Epithelial cell of esophagus (primary cell): ENCODE results near the gene TSSC4.

Experiments
- DNase-seq: peaks from one replicate; pipeline ENCODE4 v3.0.0; 2010; ENCODE audit warnings: low read depth
- H3K4me3 ChIP-seq: 2 replicates; pipeline ENCODE4 v1.5.1; 2011; ENCODE audit warnings: mild to moderate bottlenecking, low read length, control low read depth
- TF ChIP-seq, protein P1 (sequence below): IDR thresholded peaks from 2 replicates; pipeline ENCODE4 v1.5.1; 2011; ENCODE audit warnings: low read depth, mild to moderate bottlenecking, low read length, control low read depth, inconsistent platforms; ENCODE audit not compliant: insufficient read depth; ENCODE audit errors: missing control alignments

Gene TSSC4

DNA sequence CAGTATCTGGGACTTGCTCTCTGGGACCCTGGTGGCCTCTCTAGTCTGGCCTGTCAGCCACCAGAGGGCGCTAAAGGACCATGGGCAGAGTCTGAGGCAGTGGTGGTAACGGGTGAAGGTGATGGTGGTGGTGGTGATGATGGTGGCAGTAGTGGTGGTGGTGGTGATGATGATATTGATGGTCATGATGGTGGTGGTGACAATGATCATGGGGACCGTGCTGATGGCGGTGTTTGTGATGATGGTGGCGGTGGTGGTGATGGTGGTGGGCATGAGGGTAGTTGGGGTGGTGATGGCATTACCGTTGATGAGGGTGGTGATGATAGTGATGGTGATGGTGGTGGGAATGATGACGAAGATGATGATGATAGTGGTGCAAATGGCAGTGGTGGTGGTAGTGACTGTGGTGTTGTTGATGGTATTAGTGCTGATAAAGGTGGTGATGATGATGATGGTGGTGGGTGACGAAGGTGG is 27.8 kb downstream of the TSSC4 start:
- TF ChIP-seq, protein P1, sequence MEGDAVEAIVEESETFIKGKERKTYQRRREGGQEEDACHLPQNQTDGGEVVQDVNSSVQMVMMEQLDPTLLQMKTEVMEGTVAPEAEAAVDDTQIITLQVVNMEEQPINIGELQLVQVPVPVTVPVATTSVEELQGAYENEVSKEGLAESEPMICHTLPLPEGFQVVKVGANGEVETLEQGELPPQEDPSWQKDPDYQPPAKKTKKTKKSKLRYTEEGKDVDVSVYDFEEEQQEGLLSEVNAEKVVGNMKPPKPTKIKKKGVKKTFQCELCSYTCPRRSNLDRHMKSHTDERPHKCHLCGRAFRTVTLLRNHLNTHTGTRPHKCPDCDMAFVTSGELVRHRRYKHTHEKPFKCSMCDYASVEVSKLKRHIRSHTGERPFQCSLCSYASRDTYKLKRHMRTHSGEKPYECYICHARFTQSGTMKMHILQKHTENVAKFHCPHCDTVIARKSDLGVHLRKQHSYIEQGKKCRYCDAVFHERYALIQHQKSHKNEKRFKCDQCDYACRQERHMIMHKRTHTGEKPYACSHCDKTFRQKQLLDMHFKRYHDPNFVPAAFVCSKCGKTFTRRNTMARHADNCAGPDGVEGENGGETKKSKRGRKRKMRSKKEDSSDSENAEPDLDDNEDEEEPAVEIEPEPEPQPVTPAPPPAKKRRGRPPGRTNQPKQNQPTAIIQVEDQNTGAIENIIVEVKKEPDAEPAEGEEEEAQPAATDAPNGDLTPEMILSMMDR = peak; percentile 93
- peak; percentile 51 for DNase-seq
- no peak overlapping the region for H3K4me3 ChIP-seq

DNA sequence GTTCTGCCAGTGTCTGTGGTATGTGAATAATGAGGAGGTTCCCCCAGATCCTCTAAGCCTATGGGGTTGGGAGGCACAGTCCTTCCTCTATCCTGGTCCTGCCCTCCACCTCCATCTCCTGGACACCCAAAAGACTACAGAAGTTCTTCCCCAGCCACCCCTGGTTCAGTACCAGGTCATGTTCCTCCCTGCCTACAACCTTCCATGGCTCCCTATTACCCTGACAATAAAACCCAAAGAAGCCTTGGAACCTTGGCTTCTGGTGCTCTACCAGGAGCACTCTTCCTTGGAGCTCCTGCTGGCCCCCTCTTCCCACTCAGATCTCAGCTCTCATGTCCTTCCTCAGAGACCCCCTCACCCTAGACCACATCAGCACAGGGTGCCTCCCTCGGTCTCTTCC is 30.8 kb downstream of the TSSC4 start:
- TF ChIP-seq, protein P1 = no peak
- H3K4me3 ChIP-seq = no peak overlapping the region
- DNase-seq = no peak

DNA sequence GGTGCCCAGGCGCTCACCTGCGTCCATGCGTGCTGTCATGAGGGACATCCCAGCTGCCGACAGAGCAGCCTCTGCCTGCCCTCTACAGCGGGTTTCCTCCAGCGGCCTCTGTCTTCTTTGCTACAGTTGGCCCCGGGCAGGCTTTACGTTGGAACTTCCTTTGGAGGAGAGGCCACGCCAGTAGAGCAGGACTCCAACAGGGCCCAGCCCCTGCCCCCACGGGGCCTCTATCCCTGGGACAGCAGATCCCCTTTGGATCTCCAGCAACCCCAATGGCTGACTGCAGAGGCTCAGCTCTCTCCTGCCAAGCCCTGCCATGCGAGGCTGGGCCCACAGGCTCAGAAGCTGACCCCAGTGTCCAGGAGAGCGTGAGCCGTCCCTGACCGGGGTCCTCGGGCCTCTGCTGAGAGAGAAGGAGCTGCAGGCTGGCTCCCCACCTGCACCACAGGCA is 31.6 kb downstream of the TSSC4 start:
- TF ChIP-seq, protein P1 = no peak
- DNase-seq = no peak
- H3K4me3 ChIP-seq = no peak overlapping the region

DNA sequence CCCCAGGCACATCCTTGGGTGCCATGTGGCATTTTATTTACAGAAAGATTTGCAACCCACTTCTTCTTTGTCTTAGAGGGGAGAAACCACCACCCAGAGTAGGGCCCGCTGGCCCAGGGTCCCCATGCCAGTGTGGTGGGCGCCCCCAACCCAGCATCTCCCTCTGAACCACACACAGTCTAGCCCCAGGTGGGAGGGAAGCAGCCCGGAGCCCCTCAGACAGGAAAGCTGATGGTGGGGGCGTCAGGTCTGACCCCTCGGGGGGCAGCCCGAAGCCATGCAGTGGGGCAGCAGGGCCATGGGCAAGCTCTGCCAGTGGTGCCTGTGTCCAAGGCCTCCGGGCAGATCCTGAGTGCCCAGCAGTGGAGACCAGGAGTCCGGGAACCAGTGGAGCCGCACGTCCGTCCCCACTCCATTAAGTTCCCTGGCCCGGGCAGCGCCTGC is 32.1 kb downstream of the TSSC4 start:
- TF ChIP-seq, protein P1 = no peak
- no peak overlapping the region for H3K4me3 ChIP-seq
- no peak for DNase-seq

DNA sequence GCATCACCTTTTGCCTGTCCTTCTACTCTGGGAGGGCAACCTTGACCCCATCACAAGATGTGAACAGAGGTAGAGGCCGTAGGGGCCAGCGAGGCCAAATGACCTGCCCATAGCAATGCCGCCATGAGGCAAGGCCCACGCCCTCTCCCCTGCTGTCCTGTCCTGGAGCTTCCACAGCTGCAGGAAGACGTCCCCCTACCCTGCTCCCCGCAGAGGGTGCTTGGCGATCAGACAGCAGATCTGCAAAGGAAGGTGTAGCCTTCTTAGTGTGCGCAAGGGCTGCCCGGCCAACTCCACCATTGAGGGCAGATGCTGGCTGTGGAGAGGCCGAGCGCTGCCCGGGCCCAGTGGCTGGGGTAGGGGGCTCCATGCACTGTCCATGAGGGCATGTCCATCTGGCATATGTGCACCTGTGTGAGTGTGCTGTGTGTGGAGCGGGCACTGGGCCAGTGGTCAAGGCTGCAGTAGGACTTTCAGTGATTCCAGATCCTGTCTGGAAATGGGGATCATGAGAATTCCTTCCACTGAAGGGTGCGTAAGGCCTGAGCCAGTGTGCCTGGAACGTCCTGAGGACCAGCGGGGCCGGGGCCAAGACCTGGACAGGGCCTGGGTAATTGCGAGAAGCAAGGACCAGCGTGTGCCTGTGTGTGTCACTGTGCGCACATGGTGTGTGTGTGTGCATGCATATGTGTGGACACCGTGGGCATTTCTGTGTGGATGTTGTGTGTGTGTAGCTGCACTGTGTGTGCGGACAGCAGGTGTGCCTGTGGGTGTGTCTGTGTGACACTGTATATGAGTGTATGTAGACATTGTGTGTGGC is 32.8 kb downstream of the TSSC4 start:
- TF ChIP-seq, protein P1 = no peak
- no peak overlapping the region for H3K4me3 ChIP-seq
- no peak for DNase-seq

DNA sequence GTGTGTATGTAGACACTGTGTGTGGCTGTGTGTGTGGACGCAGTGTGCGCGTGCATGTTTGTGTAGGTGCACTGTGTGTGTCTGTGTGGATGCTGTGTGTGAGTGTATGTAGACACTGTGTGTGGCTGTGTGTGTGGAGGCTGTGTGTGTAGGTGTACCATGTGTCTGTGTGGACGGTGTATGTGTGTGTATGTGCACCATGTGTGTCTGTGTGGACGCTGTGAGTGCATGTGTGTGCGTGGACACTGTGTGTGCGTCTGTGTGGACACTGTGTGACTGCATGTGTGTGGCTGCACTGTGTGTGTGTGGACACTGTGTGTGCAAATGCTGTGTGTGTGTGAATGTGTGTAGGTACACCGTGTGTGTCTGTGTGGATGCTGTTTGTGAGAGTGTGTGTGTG is 33.5 kb downstream of the TSSC4 start:
- DNase-seq = no peak
- no peak overlapping the region for H3K4me3 ChIP-seq
- TF ChIP-seq, protein P1 = no peak
